ENCODE measurements around the gene FTO.

DNA sequence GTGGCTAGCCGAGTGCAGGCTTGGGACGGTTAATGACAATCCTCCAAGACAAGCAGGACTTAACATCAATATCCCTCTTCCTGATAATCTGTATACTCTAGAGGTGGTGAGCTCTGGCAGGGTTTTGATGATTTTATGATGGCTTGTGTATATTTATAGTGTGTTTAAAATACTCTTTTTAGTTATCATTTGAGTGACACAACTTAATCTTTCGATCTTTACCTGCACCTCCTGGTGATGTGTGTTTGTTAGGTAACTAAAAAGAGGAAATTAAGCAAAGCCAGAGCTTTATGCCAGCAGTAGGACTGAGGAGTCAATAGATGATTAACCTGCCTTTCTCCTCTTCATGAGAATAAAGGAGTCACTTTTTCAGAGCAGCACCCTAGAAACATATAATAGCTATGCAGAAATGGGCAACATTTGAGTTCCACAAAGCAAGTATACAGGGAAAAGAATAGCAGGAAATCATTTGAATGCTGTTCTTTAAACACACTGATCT is 372.1 kb downstream of the FTO start:
- TF ChIP-seq, protein P1, sequence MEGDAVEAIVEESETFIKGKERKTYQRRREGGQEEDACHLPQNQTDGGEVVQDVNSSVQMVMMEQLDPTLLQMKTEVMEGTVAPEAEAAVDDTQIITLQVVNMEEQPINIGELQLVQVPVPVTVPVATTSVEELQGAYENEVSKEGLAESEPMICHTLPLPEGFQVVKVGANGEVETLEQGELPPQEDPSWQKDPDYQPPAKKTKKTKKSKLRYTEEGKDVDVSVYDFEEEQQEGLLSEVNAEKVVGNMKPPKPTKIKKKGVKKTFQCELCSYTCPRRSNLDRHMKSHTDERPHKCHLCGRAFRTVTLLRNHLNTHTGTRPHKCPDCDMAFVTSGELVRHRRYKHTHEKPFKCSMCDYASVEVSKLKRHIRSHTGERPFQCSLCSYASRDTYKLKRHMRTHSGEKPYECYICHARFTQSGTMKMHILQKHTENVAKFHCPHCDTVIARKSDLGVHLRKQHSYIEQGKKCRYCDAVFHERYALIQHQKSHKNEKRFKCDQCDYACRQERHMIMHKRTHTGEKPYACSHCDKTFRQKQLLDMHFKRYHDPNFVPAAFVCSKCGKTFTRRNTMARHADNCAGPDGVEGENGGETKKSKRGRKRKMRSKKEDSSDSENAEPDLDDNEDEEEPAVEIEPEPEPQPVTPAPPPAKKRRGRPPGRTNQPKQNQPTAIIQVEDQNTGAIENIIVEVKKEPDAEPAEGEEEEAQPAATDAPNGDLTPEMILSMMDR (IDR thresholded peaks at IDR 0.05 in 4 of 5, conservative IDR thresholded peaks at IDR 0.05 in 1 of 5): no peak
- no peak for TF ChIP-seq POLR2A (IDR thresholded peaks at IDR 0.05)

Measured in gastrocnemius medialis (tissue), 4 donors.